PC-9 (cell line): ENCODE results near the gene STPG1. TPM values are rescaled to one million over a fixed set of nuclear protein-coding genes. Genes with fewer than 3 reads are reported as not detected.

Source experiments
- BruUV-seq: library from RNA; stranded (reverse); fragments of 400-500 nt; replicated peaks from 2 replicates; lab custom pipeline; 2021; lab: Mats Ljungman, UMichigan
- CTCF ChIA-PET: fragments of 300-600 bp; sonication (Branson Sonifier 250); formaldehyde crosslinking; loops from one replicate; lab custom pipeline; 2022; ENCODE audit warnings: antibody characterized with exemption; lab: Charles Lee
- POLR2A ChIA-PET: fragments of 300-600 bp; sonication (Branson Sonifier 250); formaldehyde crosslinking; loops from one replicate; lab custom pipeline; 2022; ENCODE audit warnings: antibody characterized with exemption; ENCODE audit not compliant: unreplicated experiment; lab: Charles Lee
- DNase-seq, 2 experiments: peaks; one replicate each; pipeline versions ENCODE4 v3.0.0 to v3.0.0-alpha.2; 2015 to 2022; ENCODE audit warnings: mixed read lengths in 1 of 2
- H2AFZ ChIP-seq: fragments of 200-600 bp; sonication (generic); 2 replicates; pipeline ENCODE4 v1.8.1; 2017; ENCODE audit warnings: antibody characterized with exemption
- H3F3A ChIP-seq: fragments of 200-600 bp; sonication (generic); 2 replicates; pipeline ENCODE4 v1.8.1; 2017; ENCODE audit warnings: antibody characterized with exemption, mild to moderate bottlenecking, low read depth; ENCODE audit not compliant: insufficient read depth
- H3K27ac ChIP-seq: fragments of 200-600 bp; sonication (generic); 2 replicates; pipeline ENCODE4 v1.6.1; 2016; ENCODE audit warnings: mixed run types
- H3K27me3 ChIP-seq: fragments of 200-600 bp; sonication (generic); 2 replicates; pipeline ENCODE4 v1.6.1; 2016; ENCODE audit warnings: low read depth, mixed run types; ENCODE audit not compliant: insufficient read depth
- H3K36me3 ChIP-seq: fragments of 200-600 bp; sonication (generic); 2 replicates; pipeline ENCODE4 v1.6.1; 2016; ENCODE audit warnings: low read depth, mixed run types
- H3K4me1 ChIP-seq: fragments of 200-600 bp; sonication (generic); replicated peaks from 2 replicates; pipeline ENCODE4 v1.6.1; 2016; ENCODE audit warnings: mixed run types; ENCODE audit not compliant: insufficient read depth
- H3K4me2 ChIP-seq: fragments of 200-600 bp; sonication (generic); 2 replicates; pipeline ENCODE4 v1.6.1; 2017; ENCODE audit warnings: mixed run types
- H3K4me3 ChIP-seq: fragments of 200-600 bp; sonication (generic); 2 replicates; pipeline ENCODE4 v1.6.1; 2016; ENCODE audit warnings: mixed run types
- H3K79me2 ChIP-seq: fragments of 200-600 bp; sonication (generic); 2 replicates; pipeline ENCODE4 v1.6.1; 2017; ENCODE audit warnings: low read depth, mixed run types
- H3K9me2 ChIP-seq: fragments of 200-600 bp; sonication (generic); 2 replicates; pipeline ENCODE4 v1.8.1; 2017; ENCODE audit warnings: mild to moderate bottlenecking; ENCODE audit not compliant: insufficient read depth
- H3K9me3 ChIP-seq: fragments of 200-600 bp; sonication (generic); 2 replicates; pipeline ENCODE4 v1.8.1; 2016; ENCODE audit warnings: low read depth; ENCODE audit not compliant: insufficient read depth
- H4K20me1 ChIP-seq: fragments of 200-600 bp; sonication (generic); 2 replicates; pipeline ENCODE4 v1.8.1; 2017; ENCODE audit not compliant: insufficient read depth
- EZH2 ChIP-seq: fragments of 200-600 bp; sonication (generic); IDR thresholded peaks from 2 replicates; pipeline ENCODE4 v1.8.0; 2017; ENCODE audit warnings: antibody characterized with exemption, low read depth
- intact Hi-C: fragments of 100-400 bp; cut with micrococcal nuclease; formaldehyde crosslinking; loops from one replicate; pipeline ENCODE4 v1.10.0; 2022; ENCODE audit not compliant: unreplicated experiment
- total RNA-seq: library from RNA; stranded (reverse); gene quantifications from 2 replicates; pipeline ENCODE4 v1.2.3, GENCODE V29; 2021
- TF ChIP-seq, protein P1 (sequence below): fragments of 200-600 bp; sonication (generic); conservative IDR thresholded peaks from 2 replicates; pipeline ENCODE4 v1.6.1; 2017; ENCODE audit warnings: mixed run types, antibody characterized with exemption, mild to moderate bottlenecking, moderate library complexity

STPG1 gene
- total RNA-seq, 1 experiment from 2014 or later: 11.4 TPM

DNA sequence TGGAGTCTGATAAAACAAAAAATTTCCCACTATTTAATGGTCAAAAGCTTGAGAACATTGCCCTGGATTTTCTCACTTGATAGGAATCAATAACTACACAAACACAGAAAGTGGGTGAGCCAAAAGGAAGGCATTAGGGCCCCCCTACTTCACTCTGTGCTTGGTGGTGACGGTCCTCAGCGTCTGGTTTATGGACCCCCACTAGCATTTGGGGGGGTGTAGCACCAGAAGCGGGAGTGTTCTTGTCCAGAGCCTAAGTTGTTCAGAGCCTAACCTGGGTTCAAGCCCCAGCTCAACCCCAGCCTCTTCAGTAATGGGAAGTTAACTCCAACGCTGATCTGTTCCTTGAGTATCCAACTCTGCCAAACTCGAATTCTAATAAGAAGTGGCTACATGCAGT is 33.1 kb downstream of the STPG1 start:
- Histone ChIP-seq H3K27me3 (no peaks in the 10 kb centered on the region), H3K4me3 (no peak overlapping the region), H3K27ac (peak overlapping the region; percentile 68), H3K9me2 (no peaks in the 10 kb centered on the region), H3K36me3 (no peaks in the 10 kb centered on the region), H2AFZ (no peak overlapping the region), H3K4me1 (peaks cover 38% of the 10 kb centered on the region), H3K79me2 (no peaks in the 10 kb centered on the region), H3K9me3 (no peaks in the 10 kb centered on the region), H3F3A (peaks cover 19% of the 10 kb centered on the region; the same call in 1 of the 2 replicates), H3K4me2 (peak overlapping the region; percentile 33; the same call in 1 of the 2 replicates), H4K20me1 (no peaks in the 10 kb centered on the region)
- TF ChIP-seq, protein P1, sequence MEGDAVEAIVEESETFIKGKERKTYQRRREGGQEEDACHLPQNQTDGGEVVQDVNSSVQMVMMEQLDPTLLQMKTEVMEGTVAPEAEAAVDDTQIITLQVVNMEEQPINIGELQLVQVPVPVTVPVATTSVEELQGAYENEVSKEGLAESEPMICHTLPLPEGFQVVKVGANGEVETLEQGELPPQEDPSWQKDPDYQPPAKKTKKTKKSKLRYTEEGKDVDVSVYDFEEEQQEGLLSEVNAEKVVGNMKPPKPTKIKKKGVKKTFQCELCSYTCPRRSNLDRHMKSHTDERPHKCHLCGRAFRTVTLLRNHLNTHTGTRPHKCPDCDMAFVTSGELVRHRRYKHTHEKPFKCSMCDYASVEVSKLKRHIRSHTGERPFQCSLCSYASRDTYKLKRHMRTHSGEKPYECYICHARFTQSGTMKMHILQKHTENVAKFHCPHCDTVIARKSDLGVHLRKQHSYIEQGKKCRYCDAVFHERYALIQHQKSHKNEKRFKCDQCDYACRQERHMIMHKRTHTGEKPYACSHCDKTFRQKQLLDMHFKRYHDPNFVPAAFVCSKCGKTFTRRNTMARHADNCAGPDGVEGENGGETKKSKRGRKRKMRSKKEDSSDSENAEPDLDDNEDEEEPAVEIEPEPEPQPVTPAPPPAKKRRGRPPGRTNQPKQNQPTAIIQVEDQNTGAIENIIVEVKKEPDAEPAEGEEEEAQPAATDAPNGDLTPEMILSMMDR: no peak
- TF ChIP-seq EZH2: no peak
- DNase-seq: no peak
- intact Hi-C loops: no loop called here
- CTCF ChIA-PET: interaction anchor here (0.5 kb wide), 1 partner anchor 59 kb away, joined by 5 read pairs; no protein-coding TSS in a partner anchor
- BruUV-seq: no TSS peak
- POLR2A ChIA-PET: no interaction called here

DNA sequence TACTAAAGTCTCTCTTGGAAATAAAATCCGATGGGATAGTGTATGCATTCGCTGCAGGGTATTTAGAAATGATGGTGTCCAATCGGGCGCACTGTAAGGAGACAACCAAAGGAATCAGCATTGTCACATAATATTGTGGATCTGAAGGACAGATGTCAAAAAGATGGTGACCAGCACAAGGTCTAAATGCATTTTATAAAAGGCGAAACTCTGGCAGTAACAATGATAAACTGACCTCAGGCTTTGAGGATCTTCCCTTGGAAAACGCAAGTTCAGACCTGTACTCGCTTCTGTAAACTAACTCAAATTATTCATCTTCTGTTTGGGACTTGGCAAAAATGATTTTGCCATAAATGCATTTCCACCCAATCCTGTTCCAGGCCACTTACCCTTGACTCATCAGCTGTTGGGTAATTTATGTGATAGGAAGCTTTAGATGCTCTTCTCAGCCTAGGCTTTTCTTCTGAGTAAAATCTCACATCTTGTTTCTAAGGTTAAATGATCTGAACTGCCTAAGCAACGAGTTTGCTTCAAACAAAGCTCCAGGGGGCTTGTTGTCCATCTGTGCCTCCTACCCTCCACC is 33.8 kb downstream of the STPG1 start:
- CTCF ChIA-PET: no interaction called here
- TF ChIP-seq EZH2: no peak
- TF ChIP-seq, protein P1: no peak
- Histone ChIP-seq H3K79me2 (no peaks in the 10 kb centered on the region), H2AFZ (no peak overlapping the region), H3K27ac (peak overlapping the region; percentile 68), H3K9me3 (no peaks in the 10 kb centered on the region), H3K4me2 (peak overlapping the region; percentile 33; the same call in 1 of the 2 replicates), H3K36me3 (no peaks in the 10 kb centered on the region), H3K4me1 (peaks cover 43% of the 10 kb centered on the region), H3K4me3 (no peak overlapping the region), H3K9me2 (no peaks in the 10 kb centered on the region), H4K20me1 (no peaks in the 10 kb centered on the region), H3K27me3 (no peaks in the 10 kb centered on the region), H3F3A (peaks cover 26% of the 10 kb centered on the region)
- peak in 1 of 2 experiments; percentile 49 for DNase-seq
- intact Hi-C loops: loop anchor here (5.0 kb wide), 1 partner anchor 58 kb away; no protein-coding TSS in a partner anchor
- POLR2A ChIA-PET: interaction anchor here (0.6 kb wide), 1 partner anchor 178 kb away, joined by 3 read pairs; no protein-coding TSS in a partner anchor
- no TSS peak for BruUV-seq

DNA sequence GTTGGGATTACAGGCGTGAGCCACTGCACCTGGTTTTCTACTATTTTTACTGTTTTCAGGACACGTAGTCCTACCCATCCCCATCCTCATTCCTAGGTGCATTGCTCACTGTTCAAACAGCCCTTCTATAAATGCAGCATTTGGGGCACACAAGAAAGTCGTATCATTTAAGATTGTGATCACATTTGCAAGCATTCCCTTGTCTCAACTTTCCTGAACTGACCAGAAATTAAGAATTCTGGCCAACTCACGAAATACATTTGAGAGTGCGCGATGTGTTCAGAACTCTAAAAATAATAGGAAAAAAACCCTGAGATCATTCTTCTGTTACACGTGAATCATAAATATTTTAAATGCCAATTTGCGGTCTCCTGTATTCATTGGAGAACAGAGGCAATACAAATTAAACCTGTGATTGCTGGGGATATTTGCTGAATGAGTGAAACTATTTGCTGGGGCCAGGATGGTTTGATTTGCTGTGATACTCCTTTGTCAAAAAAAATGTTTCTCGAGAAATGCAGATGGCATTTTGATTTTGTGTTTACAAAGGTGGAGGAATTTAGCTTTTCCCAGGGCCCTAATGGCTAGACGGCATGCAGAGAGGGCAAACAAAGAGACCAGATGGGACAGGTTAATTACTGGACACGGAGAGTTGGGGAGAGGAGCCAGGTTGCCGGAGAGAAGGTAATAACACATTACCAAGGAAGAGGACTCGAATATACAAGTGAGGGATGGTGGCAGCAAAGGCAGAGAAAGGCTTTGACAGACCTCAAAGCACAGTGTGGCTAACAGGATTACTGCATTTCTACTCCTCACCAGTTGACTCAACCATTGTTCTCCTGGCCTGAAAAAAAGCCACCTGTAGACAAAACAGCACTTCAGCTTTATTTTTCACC is 38.4 kb downstream of the STPG1 start:
- H3K9me3 ChIP-seq: no peaks in the 10 kb centered on the region
- H3K9me2 ChIP-seq: no peaks in the 10 kb centered on the region
- H3K36me3 ChIP-seq: no peaks in the 10 kb centered on the region
- peak overlapping the region; percentile 72 for H3K4me2 ChIP-seq
- TF ChIP-seq, protein P1: no peak
- no peak for TF ChIP-seq EZH2
- H3F3A ChIP-seq: peaks cover 36% of the 10 kb centered on the region
- H3K4me3 ChIP-seq: peak overlapping the region; percentile 34; the same call in 1 of the 2 replicates
- no peaks in the 10 kb centered on the region for H3K27me3 ChIP-seq
- H4K20me1 ChIP-seq: no peaks in the 10 kb centered on the region
- H3K4me1 ChIP-seq: peaks cover 39% of the 10 kb centered on the region
- intact Hi-C loops: loop anchor here (1.0 to 5.0 kb wide), 3 partner anchors 53 to 172 kb away; no protein-coding TSS in a partner anchor
- peak; percentile 51 to 92 for DNase-seq
- no peaks in the 10 kb centered on the region for H3K79me2 ChIP-seq
- H3K27ac ChIP-seq: peak overlapping the region; percentile 95
- no peak overlapping the region for H2AFZ ChIP-seq
- POLR2A ChIA-PET: interaction anchor here (0.5 to 0.6 kb wide), 2 partner anchors 73 to 87 kb away, joined by 3 to 6 read pairs; no protein-coding TSS in a partner anchor
- TSS peak; percentile 34 for BruUV-seq
- CTCF ChIA-PET: interaction anchor here (0.7 kb wide), 1 partner anchor 244 kb away, joined by 8 read pairs; no protein-coding TSS in a partner anchor
